A673 (cell line): ENCODE data around the gene WNT8B.

ENCODE experiments used
- EZH2 ChIP-seq: fragments of 200-600 bp; sonication (generic); IDR thresholded peaks from 2 replicates; pipeline ENCODE4 v1.6.1; 2017; ENCODE audit warnings: borderline replicate concordance, low read depth, mild to moderate bottlenecking, mixed read lengths, antibody characterized with exemption, low read length; ENCODE audit not compliant: poor library complexity, severe bottlenecking
- TF ChIP-seq, protein P1 (sequence below): fragments of 300-800, 200-600 bp; sonication (generic); conservative IDR thresholded peaks from 2 replicates; pipeline ENCODE4 v1.5.1; 2017; ENCODE audit warnings: low read depth, mild to moderate bottlenecking, antibody characterized with exemption, low read length, moderate library complexity, mixed read lengths

DNA sequence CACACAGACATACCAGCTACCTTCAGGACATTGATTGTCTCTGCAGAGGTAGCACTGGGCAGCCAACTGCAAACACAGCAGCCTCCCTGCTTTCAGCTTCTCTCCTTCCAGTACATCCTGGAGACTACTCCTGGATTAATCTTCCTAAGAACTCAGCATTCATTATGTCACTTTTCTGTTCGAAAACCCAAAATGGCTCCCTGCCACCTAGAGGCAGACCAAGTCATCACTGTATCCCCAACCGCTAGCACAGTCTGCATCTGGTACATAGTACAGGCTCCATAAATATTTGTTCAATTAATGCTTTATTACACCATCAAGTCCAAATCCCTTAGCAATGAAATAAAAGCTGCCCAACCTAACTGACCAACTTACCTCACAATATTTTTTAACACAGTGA lies 61.8 kb downstream of the WNT8B start:
- TF ChIP-seq, protein P1, sequence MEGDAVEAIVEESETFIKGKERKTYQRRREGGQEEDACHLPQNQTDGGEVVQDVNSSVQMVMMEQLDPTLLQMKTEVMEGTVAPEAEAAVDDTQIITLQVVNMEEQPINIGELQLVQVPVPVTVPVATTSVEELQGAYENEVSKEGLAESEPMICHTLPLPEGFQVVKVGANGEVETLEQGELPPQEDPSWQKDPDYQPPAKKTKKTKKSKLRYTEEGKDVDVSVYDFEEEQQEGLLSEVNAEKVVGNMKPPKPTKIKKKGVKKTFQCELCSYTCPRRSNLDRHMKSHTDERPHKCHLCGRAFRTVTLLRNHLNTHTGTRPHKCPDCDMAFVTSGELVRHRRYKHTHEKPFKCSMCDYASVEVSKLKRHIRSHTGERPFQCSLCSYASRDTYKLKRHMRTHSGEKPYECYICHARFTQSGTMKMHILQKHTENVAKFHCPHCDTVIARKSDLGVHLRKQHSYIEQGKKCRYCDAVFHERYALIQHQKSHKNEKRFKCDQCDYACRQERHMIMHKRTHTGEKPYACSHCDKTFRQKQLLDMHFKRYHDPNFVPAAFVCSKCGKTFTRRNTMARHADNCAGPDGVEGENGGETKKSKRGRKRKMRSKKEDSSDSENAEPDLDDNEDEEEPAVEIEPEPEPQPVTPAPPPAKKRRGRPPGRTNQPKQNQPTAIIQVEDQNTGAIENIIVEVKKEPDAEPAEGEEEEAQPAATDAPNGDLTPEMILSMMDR = 0 out of 2 replicates have a peak, but pooled peaks have one; percentile 19
- no peak for TF ChIP-seq EZH2
